ENCODE measurements around the gene SMARCAD1. TPM values are rescaled to one million over a fixed set of nuclear protein-coding genes. Genes with fewer than 3 reads are reported as not detected.

SMARCAD1 gene
- total and polyA plus RNA-seq, 9 of the 15 experiments (the other 6 are each of a cell fraction or from before 2014, with no cell fraction given), result 11.2 to 52.2 (median 34.6) TPM

DNA sequence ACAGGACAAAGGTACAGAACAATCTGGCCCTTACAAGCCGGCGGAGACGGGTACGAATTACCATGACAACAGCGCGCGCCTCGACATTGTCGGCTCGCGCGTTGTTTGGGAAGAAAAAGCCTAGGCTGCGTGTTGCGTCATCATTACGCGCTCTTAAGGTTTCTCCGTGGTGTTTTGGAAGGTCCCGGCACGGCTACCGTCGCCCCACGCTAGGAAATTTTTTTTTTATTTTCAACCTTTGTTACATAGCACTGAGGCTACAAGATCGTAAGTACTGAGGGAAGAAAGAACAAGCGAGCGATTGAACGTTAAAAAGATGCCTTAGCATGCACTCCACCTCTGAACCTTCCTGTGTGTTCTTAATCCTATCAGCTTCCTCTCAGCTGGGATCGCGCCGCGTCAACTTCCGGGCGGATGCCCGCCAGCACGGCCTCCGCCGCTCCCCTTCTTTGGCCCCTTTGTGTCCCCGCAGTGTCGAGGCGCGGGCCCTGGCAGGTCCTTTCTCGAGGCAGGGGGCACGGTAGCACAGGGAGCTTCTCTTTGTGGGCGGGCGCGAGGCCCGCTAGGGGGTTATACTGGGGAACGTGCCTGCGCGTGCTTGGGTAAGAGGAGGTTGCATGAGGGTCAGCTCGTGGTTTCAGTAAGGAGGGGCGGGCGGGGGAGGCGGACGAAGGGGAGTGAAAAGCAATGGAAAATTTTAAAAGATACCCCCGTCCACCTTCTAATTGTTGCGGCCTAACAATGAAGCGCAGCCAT, at the start of gene SMARCAD1 (continued):
- 0 out of 2 replicates have a peak, but pooled peaks have one; percentile 68 for TF ChIP-seq TOE1 (IDR thresholded peaks at IDR 0.05; ENCODE audit: borderline replicate concordance)
- TF ChIP-seq TOE1 (CRISPR knock-in tag; IDR thresholded peaks at IDR 0.05; ENCODE audit: borderline replicate concordance, low read depth), result no peak
- TF ChIP-seq MTA2 (IDR thresholded peaks at IDR 0.05; ENCODE audit: low read depth), result no peak
- TF ChIP-seq, protein P1, sequence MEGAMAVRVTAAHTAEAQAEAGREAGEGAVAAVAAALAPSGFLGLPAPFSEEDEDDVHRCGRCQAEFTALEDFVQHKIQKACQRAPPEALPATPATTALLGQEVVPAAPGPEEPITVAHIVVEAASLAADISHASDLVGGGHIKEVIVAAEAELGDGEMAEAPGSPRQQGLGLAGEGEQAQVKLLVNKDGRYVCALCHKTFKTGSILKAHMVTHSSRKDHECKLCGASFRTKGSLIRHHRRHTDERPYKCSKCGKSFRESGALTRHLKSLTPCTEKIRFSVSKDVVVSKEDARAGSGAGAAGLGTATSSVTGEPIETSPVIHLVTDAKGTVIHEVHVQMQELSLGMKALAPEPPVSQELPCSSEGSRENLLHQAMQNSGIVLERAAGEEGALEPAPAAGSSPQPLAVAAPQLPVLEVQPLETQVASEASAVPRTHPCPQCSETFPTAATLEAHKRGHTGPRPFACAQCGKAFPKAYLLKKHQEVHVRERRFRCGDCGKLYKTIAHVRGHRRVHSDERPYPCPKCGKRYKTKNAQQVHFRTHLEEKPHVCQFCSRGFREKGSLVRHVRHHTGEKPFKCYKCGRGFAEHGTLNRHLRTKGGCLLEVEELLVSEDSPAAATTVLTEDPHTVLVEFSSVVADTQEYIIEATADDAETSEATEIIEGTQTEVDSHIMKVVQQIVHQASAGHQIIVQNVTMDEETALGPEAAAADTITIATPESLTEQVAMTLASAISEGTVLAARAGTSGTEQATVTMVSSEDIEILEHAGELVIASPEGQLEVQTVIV (CRISPR knock-in tag; IDR thresholded peaks at IDR 0.05; ENCODE audit: borderline replicate concordance), result peak; percentile 49; the same call in 1 of the 2 replicates
- TF ChIP-seq HMG20B (CRISPR knock-in tag; IDR thresholded peaks at IDR 0.05), result no peak
- peak; percentile 20 for TF ChIP-seq BRD9 (IDR thresholded peaks at IDR 0.05; ENCODE audit: low read depth, partially characterized antibody)
- TF ChIP-seq, protein P2, sequence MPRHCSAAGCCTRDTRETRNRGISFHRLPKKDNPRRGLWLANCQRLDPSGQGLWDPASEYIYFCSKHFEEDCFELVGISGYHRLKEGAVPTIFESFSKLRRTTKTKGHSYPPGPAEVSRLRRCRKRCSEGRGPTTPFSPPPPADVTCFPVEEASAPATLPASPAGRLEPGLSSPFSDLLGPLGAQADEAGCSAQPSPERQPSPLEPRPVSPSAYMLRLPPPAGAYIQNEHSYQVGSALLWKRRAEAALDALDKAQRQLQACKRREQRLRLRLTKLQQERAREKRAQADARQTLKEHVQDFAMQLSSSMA (CRISPR knock-in tag; IDR thresholded peaks at IDR 0.05), result no peak
- no peak for TF ChIP-seq MCM5 (IDR thresholded peaks at IDR 0.05; ENCODE audit: low read depth)
- TF ChIP-seq, protein P3, sequence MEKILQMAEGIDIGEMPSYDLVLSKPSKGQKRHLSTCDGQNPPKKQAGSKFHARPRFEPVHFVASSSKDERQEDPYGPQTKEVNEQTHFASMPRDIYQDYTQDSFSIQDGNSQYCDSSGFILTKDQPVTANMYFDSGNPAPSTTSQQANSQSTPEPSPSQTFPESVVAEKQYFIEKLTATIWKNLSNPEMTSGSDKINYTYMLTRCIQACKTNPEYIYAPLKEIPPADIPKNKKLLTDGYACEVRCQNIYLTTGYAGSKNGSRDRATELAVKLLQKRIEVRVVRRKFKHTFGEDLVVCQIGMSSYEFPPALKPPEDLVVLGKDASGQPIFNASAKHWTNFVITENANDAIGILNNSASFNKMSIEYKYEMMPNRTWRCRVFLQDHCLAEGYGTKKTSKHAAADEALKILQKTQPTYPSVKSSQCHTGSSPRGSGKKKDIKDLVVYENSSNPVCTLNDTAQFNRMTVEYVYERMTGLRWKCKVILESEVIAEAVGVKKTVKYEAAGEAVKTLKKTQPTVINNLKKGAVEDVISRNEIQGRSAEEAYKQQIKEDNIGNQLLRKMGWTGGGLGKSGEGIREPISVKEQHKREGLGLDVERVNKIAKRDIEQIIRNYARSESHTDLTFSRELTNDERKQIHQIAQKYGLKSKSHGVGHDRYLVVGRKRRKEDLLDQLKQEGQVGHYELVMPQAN (IDR thresholded peaks at IDR 0.05; ENCODE audit: borderline replicate concordance), result peak; percentile 98
- no peak for TF ChIP-seq CBX2 (IDR thresholded peaks at IDR 0.05; ENCODE audit: insufficient read depth, low read length, poor library complexity, severe bottlenecking)
- TF ChIP-seq, protein P4, sequence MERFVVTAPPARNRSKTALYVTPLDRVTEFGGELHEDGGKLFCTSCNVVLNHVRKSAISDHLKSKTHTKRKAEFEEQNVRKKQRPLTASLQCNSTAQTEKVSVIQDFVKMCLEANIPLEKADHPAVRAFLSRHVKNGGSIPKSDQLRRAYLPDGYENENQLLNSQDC (CRISPR knock-in tag; IDR thresholded peaks at IDR 0.05), result no peak
- TF ChIP-seq, protein P5, sequence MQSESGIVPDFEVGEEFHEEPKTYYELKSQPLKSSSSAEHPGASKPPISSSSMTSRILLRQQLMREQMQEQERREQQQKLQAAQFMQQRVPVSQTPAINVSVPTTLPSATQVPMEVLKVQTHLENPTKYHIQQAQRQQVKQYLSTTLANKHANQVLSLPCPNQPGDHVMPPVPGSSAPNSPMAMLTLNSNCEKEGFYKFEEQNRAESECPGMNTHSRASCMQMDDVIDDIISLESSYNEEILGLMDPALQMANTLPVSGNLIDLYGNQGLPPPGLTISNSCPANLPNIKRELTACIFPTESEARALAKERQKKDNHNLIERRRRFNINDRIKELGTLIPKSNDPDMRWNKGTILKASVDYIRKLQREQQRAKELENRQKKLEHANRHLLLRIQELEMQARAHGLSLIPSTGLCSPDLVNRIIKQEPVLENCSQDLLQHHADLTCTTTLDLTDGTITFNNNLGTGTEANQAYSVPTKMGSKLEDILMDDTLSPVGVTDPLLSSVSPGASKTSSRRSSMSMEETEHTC (IDR thresholded peaks at IDR 0.05), result no peak
- no peak for TF ChIP-seq ZFP30 (CRISPR knock-in tag; IDR thresholded peaks at IDR 0.05; ENCODE audit: borderline replicate concordance)
- no peak for TF ChIP-seq HNRNPUL1 (IDR thresholded peaks at IDR 0.05; ENCODE audit: low read length)
- TF ChIP-seq HDAC1 (IDR thresholded peaks at IDR 0.05), result peak; percentile 58 to 97; a peak in 3 of 4 replicates
- 0 out of 2 replicates have a peak, but pooled peaks have one; percentile 26 for TF ChIP-seq TCF7 (IDR thresholded peaks at IDR 0.05; ENCODE audit: borderline replicate concordance)
- TF ChIP-seq, protein P6, sequence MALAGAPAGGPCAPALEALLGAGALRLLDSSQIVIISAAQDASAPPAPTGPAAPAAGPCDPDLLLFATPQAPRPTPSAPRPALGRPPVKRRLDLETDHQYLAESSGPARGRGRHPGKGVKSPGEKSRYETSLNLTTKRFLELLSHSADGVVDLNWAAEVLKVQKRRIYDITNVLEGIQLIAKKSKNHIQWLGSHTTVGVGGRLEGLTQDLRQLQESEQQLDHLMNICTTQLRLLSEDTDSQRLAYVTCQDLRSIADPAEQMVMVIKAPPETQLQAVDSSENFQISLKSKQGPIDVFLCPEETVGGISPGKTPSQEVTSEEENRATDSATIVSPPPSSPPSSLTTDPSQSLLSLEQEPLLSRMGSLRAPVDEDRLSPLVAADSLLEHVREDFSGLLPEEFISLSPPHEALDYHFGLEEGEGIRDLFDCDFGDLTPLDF (CRISPR knock-in tag; IDR thresholded peaks at IDR 0.05), result 0 out of 2 replicates have a peak, but pooled peaks have one; percentile 37
- TF ChIP-seq SMAD1 (IDR thresholded peaks at IDR 0.05; ENCODE audit: low read depth, low read length, partially characterized antibody), result peak; percentile 56

All from K562 (cell line).